Measurements from ENCODE around the gene LIMK2.

DNA sequence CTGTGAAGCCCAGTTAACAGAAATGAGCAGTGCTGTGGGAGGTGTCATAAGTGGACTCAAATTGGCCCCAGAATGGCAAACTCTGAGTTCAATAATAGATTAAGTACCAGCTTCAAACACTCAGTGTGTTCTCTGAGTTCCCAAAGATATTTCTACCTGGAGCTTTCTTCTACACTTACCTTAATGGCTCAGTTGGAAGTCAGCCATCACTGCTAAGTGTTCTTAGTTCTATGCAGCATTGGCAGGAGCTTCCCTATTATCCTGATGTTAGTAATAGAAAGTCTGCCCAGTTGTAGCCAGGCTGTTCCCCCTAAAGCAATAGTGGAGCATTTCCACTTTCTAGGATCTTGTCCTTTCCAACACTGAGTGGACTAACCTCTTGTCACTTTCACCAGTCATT, 89.9 kb downstream of the LIMK2 start:
- TF ChIP-seq POLR2A (IDR thresholded peaks at IDR 0.05) (no peak), POLR2AphosphoS5 (IDR thresholded peaks at IDR 0.05) (no peak)
- TF ChIP-seq, protein P1, sequence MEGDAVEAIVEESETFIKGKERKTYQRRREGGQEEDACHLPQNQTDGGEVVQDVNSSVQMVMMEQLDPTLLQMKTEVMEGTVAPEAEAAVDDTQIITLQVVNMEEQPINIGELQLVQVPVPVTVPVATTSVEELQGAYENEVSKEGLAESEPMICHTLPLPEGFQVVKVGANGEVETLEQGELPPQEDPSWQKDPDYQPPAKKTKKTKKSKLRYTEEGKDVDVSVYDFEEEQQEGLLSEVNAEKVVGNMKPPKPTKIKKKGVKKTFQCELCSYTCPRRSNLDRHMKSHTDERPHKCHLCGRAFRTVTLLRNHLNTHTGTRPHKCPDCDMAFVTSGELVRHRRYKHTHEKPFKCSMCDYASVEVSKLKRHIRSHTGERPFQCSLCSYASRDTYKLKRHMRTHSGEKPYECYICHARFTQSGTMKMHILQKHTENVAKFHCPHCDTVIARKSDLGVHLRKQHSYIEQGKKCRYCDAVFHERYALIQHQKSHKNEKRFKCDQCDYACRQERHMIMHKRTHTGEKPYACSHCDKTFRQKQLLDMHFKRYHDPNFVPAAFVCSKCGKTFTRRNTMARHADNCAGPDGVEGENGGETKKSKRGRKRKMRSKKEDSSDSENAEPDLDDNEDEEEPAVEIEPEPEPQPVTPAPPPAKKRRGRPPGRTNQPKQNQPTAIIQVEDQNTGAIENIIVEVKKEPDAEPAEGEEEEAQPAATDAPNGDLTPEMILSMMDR (IDR thresholded peaks at IDR 0.05 in 8 of 11, conservative IDR thresholded peaks at IDR 0.05 in 3 of 11), result no peak

Measured in spleen (tissue), 7 donors.